Kidney epithelial cell (primary cell): ENCODE results near the gene IQCE. TPM values are rescaled to one million over a fixed set of nuclear protein-coding genes. Genes with fewer than 3 reads are reported as not detected.

Experiments used
- DNase-seq: peaks from one replicate; pipeline ENCODE4 v3.0.0-alpha.2; 2010; ENCODE audit warnings: low read depth
- H3K27me3 ChIP-seq: 2 replicates; pipeline ENCODE4 v1.6.0; 2011; ENCODE audit warnings: low read length; ENCODE audit not compliant: control insufficient read depth, insufficient read depth
- H3K36me3 ChIP-seq: 2 replicates; pipeline ENCODE4 v1.5.1; 2011; ENCODE audit warnings: low read length; ENCODE audit not compliant: control insufficient read depth, insufficient read depth
- H3K4me3 ChIP-seq: 2 replicates; pipeline ENCODE4 v1.5.1; 2011; ENCODE audit warnings: low read depth, mild to moderate bottlenecking, control low read depth, low read length
- total RNA-seq: library from RNA; depleted of rRNA; stranded (reverse); fragments of >200 nt; gene quantifications from 2 replicates; pipeline ENCODE4 v1.2.3, GENCODE V29; 2015
- TF ChIP-seq, protein P1 (sequence below): IDR thresholded peaks from 2 replicates; pipeline ENCODE4 v1.5.1; 2011; ENCODE audit warnings: mild to moderate bottlenecking, moderate library complexity, low read length, control low read depth, inconsistent platforms; ENCODE audit not compliant: insufficient read depth, poor library complexity, severe bottlenecking

IQCE gene
- total RNA-seq, 1 donor from 2014 or later, result 18.0 TPM

DNA sequence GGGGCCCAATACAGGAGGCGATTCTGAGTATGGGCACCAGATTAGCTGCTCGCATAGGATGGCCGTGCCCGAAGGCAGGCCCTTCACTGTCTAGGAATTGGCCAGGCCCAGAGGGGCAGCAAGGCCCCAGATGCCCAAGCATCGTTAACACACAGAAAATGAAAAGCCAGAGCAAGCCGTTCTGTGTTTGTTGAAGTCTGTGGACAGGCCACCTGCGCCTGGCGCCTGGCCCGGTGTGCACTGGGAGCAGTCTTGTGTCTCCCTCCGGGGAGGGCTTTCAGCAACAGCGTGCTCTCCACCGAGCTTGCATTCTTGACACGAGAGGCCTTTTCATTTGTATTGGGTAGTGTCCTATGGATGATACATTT lies 38.5 kb downstream of the IQCE start:
- Histone ChIP-seq H3K27me3 (no peaks in the 10 kb centered on the region), H3K4me3 (no peak overlapping the region), H3K36me3 (peaks cover 4% of the 10 kb centered on the region)
- DNase-seq, result no peak
- TF ChIP-seq, protein P1, sequence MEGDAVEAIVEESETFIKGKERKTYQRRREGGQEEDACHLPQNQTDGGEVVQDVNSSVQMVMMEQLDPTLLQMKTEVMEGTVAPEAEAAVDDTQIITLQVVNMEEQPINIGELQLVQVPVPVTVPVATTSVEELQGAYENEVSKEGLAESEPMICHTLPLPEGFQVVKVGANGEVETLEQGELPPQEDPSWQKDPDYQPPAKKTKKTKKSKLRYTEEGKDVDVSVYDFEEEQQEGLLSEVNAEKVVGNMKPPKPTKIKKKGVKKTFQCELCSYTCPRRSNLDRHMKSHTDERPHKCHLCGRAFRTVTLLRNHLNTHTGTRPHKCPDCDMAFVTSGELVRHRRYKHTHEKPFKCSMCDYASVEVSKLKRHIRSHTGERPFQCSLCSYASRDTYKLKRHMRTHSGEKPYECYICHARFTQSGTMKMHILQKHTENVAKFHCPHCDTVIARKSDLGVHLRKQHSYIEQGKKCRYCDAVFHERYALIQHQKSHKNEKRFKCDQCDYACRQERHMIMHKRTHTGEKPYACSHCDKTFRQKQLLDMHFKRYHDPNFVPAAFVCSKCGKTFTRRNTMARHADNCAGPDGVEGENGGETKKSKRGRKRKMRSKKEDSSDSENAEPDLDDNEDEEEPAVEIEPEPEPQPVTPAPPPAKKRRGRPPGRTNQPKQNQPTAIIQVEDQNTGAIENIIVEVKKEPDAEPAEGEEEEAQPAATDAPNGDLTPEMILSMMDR, result no peak

DNA sequence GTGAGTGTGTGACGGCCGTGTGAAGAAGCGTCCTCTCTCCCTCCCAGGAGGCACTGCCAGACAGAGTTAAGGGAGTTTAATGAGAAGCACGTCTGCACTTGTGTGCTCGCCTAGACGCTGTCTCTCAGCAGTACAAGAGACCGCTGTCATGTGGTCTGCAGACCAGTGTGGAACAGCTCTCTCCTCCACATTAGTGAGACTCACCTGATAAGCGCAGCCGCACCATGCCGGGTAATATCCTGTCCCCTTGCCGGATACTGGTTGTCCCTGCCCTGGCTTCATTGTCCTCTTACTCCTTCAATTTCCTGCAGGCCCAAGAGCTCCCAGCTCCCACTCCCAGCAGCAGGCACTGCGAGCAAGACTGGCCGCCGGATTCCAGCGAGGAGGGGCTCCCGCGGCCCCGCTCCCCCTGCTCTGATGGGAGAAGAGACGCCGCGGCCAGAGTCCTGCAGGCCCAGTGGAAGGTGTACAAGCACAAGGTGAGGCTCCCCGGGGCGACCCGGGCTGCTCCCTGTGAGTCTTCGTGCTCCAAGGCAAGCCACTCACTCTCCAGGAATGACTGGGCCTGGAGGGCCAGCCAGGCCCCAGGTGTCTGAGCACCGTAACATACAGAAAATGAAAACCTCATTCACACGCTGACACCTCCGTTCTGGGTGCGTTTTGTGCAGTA lies 39.5 kb downstream of the IQCE start:
- no peaks in the 10 kb centered on the region for H3K27me3 ChIP-seq
- H3K4me3 ChIP-seq, result no peak overlapping the region
- peaks cover 4% of the 10 kb centered on the region for H3K36me3 ChIP-seq
- TF ChIP-seq, protein P1, result no peak
- DNase-seq, result no peak

DNA sequence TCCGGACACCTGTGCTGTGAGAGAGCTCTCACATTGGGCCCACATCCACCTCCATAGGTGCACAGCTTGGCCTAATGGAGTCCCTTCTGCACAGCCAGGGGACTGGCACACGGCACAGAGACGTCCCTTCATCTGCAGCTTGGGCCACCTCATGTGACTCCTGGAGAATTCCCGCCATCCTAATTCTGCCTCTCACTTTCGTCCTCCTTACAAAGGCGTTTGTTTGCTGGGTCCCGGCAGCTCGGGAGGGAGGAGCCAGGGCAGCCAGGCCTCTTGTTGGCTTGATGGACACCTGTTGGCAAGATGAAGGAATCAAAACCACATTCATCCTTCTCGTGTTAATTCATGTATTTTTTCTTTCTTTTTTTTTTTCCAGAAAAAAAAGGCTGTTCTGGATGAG lies 42.3 kb downstream of the IQCE start:
- TF ChIP-seq, protein P1, result no peak
- Histone ChIP-seq H3K36me3 (peaks cover 1% of the 10 kb centered on the region), H3K4me3 (no peak overlapping the region), H3K27me3 (no peaks in the 10 kb centered on the region)
- DNase-seq, result no peak

DNA sequence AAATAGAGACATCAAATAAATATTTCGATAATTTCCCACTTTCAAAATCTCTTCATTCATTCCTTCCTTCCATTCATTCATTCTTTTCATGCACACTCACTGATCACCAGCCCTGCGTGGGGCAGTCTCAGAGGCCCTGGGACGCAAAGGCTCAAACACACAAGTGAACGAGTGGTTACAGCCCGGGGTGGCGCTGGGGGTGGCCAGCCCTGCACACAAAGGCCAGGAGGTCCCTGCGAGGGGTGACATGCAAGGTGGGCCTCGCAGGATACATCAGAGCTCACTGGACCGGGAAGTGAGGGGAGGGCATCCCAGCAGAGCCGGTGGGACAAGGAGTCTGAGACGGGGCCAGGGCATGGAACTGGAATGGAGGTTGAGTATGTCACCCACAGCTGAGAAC lies 43.1 kb downstream of the IQCE start:
- Histone ChIP-seq H3K27me3 (no peaks in the 10 kb centered on the region), H3K36me3 (peaks cover 1% of the 10 kb centered on the region), H3K4me3 (no peak overlapping the region)
- DNase-seq, result no peak
- TF ChIP-seq, protein P1, result no peak

DNA sequence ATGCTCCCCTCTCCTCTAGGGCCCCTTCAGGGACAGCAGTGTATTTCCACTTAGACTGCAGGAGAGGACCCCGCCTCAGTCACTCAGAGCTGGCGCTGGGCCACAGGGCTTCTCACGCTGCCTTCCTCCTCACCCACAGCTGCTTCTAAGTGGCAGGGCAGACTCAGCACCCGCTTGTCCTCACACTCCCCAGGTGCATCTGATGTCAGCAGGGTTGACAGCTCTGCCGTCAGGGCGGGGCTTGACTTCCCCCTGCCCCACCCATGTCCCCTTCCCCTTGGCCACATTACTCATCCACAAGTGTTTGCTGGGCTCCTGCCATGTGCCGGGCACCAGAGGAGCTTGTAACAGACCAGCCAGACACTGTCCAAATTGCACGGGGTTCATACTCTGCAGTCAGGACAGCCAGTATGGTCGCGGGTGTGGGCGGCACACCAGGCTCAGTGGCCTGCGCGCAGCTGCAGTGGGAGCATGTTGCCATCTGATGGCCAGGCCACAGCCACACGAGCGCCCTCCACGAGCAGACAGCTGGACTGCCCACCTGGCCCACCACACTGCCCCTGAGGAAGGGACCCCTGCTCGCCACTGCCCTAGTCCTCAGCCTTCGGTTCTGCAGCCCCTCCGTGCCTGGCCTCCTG lies 43.7 kb downstream of the IQCE start:
- H3K27me3 ChIP-seq, result no peaks in the 10 kb centered on the region
- no peak overlapping the region for H3K4me3 ChIP-seq
- peaks cover 1% of the 10 kb centered on the region for H3K36me3 ChIP-seq
- TF ChIP-seq, protein P1, result no peak
- DNase-seq, result no peak
